ENCODE results near the gene DNAAF8.

GRCh38 chr16:4754865-4755264, 20.5 kb downstream of the DNAAF8 start:
- TF ChIP-seq, protein P1, sequence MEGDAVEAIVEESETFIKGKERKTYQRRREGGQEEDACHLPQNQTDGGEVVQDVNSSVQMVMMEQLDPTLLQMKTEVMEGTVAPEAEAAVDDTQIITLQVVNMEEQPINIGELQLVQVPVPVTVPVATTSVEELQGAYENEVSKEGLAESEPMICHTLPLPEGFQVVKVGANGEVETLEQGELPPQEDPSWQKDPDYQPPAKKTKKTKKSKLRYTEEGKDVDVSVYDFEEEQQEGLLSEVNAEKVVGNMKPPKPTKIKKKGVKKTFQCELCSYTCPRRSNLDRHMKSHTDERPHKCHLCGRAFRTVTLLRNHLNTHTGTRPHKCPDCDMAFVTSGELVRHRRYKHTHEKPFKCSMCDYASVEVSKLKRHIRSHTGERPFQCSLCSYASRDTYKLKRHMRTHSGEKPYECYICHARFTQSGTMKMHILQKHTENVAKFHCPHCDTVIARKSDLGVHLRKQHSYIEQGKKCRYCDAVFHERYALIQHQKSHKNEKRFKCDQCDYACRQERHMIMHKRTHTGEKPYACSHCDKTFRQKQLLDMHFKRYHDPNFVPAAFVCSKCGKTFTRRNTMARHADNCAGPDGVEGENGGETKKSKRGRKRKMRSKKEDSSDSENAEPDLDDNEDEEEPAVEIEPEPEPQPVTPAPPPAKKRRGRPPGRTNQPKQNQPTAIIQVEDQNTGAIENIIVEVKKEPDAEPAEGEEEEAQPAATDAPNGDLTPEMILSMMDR (IDR thresholded peaks at IDR 0.05): no peak
- TF ChIP-seq POLR2A (IDR thresholded peaks at IDR 0.05; ENCODE audit: low read depth) (no peak), POLR2AphosphoS5 (IDR thresholded peaks at IDR 0.05) (no peak), EP300 (IDR thresholded peaks at IDR 0.05) (no peak)

Measured in esophagus muscularis mucosa (tissue), 4 donors.